AG04449 (cell line): ENCODE results near the gene TTC3.

ENCODE experiments used
- CTCF ChIA-PET: fragments of 350-600 bp; formaldehyde crosslinking; extraction: SDS; loops from one replicate; lab custom pipeline; 2021; ENCODE audit warnings: antibody characterized with exemption; lab: Yijun Ruan, JAX
- POLR2A ChIA-PET: fragments of 400-600, 350-600 bp; formaldehyde crosslinking; extraction: SDS; loops from one replicate; lab custom pipeline; 2020; ENCODE audit warnings: antibody characterized with exemption, inconsistent platforms; lab: Yijun Ruan, JAX
- DNase-seq: peaks from one replicate; pipeline ENCODE4 v3.0.0-alpha.2; 2010; ENCODE audit warnings: low read depth, low spot score
- H3K4me3 ChIP-seq: 2 replicates; pipeline ENCODE4 v1.5.1; 2011; ENCODE audit warnings: low read depth, mild to moderate bottlenecking, control low read depth, low read length
- TF ChIP-seq, protein P1 (sequence below): IDR thresholded peaks from one replicate; pipeline ENCODE4 v1.5.1; 2011; ENCODE audit warnings: mild to moderate bottlenecking, moderate library complexity, low read length, control low read depth, inconsistent platforms; ENCODE audit not compliant: insufficient read depth; ENCODE audit errors: missing control alignments

The TTC3 gene

DNA sequence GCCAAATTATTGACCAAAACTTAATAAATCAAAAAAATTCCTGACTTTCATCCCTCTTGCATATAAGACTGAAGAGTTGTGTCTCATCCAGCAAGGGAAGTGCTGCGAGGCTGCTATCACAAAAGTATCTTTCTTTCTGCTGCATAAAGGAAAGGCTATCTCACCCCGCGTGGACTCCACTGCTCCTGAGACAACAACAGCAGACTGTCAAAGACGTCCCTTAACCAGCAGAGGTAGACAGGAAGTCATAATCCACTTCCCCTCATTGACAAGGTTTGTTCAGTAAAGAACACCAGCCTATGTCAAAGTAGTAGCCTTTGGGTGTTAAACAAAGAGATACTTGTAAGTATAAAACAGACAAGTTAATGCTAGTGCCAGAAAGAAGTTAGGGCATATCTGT, 164.7 kb downstream of the TTC3 start:
- ChIA-PET CTCF (no interaction called here), POLR2A (no interaction called here)
- DNase-seq = no peak
- TF ChIP-seq, protein P1, sequence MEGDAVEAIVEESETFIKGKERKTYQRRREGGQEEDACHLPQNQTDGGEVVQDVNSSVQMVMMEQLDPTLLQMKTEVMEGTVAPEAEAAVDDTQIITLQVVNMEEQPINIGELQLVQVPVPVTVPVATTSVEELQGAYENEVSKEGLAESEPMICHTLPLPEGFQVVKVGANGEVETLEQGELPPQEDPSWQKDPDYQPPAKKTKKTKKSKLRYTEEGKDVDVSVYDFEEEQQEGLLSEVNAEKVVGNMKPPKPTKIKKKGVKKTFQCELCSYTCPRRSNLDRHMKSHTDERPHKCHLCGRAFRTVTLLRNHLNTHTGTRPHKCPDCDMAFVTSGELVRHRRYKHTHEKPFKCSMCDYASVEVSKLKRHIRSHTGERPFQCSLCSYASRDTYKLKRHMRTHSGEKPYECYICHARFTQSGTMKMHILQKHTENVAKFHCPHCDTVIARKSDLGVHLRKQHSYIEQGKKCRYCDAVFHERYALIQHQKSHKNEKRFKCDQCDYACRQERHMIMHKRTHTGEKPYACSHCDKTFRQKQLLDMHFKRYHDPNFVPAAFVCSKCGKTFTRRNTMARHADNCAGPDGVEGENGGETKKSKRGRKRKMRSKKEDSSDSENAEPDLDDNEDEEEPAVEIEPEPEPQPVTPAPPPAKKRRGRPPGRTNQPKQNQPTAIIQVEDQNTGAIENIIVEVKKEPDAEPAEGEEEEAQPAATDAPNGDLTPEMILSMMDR = no peak
- no peak overlapping the region for H3K4me3 ChIP-seq

DNA sequence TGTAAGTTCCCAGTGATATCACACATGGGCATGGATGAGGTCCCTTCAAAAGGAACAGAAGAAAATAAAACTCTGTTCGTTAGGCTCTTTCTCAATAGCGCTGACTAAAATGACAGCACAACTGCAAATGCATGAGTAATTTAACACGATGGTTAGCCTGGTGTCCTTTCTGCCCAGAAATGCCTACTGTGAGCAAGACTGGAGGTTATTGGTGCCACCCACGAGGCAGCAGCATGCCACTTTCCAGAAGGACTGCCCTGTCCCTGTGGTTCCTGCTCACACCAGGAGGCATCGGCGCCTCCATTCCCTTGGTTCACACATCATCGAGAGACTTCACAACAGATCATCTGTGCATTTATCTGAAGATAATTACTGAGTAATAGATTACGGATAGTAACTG, 167.9 kb downstream of the TTC3 start:
- CTCF ChIA-PET = no interaction called here

DNA sequence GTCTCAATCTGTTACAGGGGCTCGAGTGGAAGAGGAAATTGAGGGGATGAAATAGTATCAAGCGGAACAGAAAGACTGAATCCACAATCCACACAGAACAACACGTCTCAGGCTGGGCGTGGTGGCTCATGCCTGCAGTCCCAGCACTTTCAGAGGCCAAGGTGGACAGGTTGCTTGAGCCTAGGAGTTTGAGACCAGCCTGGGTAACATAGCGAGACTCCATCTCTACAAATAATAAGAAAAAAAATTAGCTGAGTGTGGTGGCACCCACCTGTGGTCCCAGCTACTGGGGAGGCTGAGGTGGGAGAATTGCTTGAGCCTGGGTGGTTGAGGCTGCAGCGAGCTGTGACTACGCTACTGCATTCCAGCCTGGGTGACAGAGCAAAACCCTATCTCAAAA, 168.4 kb downstream of the TTC3 start:
- DNase-seq = no peak
- H3K4me3 ChIP-seq = no peak overlapping the region
- ChIA-PET POLR2A (no interaction called here), CTCF (no interaction called here)
- TF ChIP-seq, protein P1 = no peak

More for the DNA sequence above, 167.9 kb downstream of the TTC3 start:
- H3K4me3 ChIP-seq = no peak overlapping the region
- no peak for DNase-seq
- POLR2A ChIA-PET = no interaction called here
- TF ChIP-seq, protein P1 = no peak

DNA sequence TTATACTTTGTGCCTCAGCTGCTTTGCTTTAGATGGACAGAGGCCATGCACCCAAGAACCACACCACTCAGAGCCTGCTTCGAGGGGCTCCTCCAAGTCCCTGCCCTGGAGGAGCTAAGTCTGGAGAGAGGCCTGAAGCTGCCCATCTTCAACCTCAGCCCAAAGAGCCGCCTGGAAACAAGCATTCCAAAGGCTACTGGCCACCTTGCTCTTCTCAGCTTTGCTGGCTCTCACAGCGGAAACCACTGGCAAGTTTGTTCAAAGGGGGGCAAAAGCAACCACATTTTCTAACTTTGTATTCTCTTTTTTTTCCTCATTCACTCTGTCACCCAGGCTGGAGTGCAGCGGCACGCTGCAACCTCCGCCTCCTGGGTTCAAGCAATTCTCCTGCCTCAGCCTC, 170.9 kb downstream of the TTC3 start:
- TF ChIP-seq, protein P1 = no peak
- POLR2A ChIA-PET = interaction anchor here (0.9 kb wide), 1 partner anchor 24 kb away, joined by 3 read pairs; no protein-coding TSS in a partner anchor
- no peak overlapping the region for H3K4me3 ChIP-seq
- CTCF ChIA-PET = no interaction called here
- no peak for DNase-seq

DNA sequence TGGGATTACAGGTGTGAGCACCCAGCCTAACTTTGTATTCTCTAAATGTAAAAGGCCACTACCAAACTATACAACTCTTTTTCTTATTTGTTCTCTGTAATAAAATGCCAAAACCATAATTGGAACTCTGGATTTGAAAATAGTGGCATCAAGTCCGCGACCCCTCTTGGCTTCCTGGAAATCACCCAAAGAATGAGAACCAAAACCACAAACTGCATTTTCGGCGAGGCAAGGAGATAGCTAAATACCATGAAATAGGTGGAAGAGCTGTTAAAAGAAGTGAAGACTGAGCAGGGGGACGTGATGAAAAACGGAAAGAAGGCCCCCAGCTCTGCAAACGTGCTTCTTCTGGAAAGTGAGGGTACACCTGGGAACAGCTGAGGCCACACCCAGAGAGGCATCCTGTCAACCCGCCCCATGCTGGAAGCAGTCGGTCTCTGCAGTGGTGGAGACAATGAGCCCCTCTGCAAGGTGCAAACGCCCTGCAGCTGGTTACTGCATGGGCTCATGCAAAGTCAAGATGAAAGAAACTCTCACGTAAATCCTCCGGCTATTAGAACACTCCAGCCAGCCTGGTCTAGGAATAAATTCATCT, 171.5 kb downstream of the TTC3 start:
- ChIA-PET CTCF (interaction anchor here (0.8 to 1.2 kb wide), 2 partner anchors 10 to 319 kb away, joined by 3 to 5 read pairs; no protein-coding TSS in a partner anchor), POLR2A (interaction anchor here (0.9 kb wide), 1 partner anchor 23 kb away, joined by 3 read pairs; no protein-coding TSS in a partner anchor)
- H3K4me3 ChIP-seq = no peak overlapping the region
- TF ChIP-seq, protein P1 = no peak
- DNase-seq = no peak

DNA sequence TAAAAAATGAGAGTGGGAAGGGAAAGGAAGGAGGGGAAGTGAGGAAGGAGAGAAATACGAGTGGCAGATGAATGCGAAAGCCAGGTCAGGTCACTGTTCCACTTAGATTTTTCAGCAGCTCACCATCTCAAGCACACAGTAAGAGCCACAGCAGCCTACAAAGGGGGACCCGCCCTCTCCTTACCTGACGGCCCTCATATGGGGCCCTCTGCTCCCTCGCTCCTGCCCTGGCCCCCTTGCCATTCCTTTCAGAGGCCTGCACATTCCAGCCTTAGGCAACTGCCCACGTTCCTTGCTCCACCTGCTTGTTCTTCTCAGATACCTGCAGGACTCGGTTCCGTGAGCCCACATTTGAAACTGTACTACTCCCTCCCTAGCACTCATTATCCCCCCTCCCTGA, 172.1 kb downstream of the TTC3 start:
- POLR2A ChIA-PET = no interaction called here
- CTCF ChIA-PET = interaction anchor here (0.8 to 1.2 kb wide), 3 partner anchors 10 to 319 kb away, joined by 3 to 8 read pairs (median 5); no protein-coding TSS in a partner anchor
- TF ChIP-seq, protein P1 = no peak
- DNase-seq = no peak
- H3K4me3 ChIP-seq = no peak overlapping the region
